ENCODE data around the gene LAMC1. TPM values are rescaled to one million over a fixed set of nuclear protein-coding genes. Genes with fewer than 3 reads are reported as not detected.
A peak's percentile ranks its signal among the peaks of the same experiment; 100 is the strongest.
"Not testable (repeated sequence)": the region's sequence is repeated elsewhere in the genome, so short reads cannot be mapped to it uniquely, and the experiment has no call there.

LAMC1 gene
- total RNA-seq, 2 experiments from 2014 or later: 0.40 TPM; not detected in 1

GRCh38 chr1:183040547-183040971 lies 17.3 kb downstream of the LAMC1 start:
- Mint-ChIP-seq H3K9me3 (ENCODE audit: low read depth) (no peaks in the 10 kb centered on the region), H3K27ac (no peak overlapping the region), H3K4me3 (no peak overlapping the region), H3K4me1 (no peaks in the 10 kb centered on the region), H3K27me3 (peaks cover 65% of the 10 kb centered on the region), H3K36me3 (no peaks in the 10 kb centered on the region)
- no peak for DNase-seq
- ATAC-seq: no peak
- CTCF ChIA-PET: no interaction called here

- Mint-ChIP-seq H3K4me3 (no peak overlapping the region), H3K36me3 (no peaks in the 10 kb centered on the region), H3K9me3 (ENCODE audit: low read depth) (no peaks in the 10 kb centered on the region), H3K27me3 (peaks cover 69% of the 10 kb centered on the region), H3K4me1 (no peaks in the 10 kb centered on the region), H3K27ac (no peak overlapping the region)
- no peak for DNase-seq
- CTCF ChIA-PET: no interaction called here
- ATAC-seq: no peak
Measured at GRCh38 chr1:183043254-183043653, 20.0 kb downstream of the LAMC1 start.

GRCh38 chr1:183043872-183044854 lies 20.9 kb downstream of the LAMC1 start:
- H3K36me3 Mint-ChIP-seq: no peaks in the 10 kb centered on the region
- peaks cover 67% of the 10 kb centered on the region for H3K27me3 Mint-ChIP-seq
- CTCF ChIA-PET: no interaction called here
- ATAC-seq (no peak), DNase-seq (no peak)
- H3K27ac Mint-ChIP-seq: no peak overlapping the region
- H3K4me1 Mint-ChIP-seq: peaks cover 2% of the 10 kb centered on the region
- no peaks in the 10 kb centered on the region for H3K9me3 Mint-ChIP-seq (ENCODE audit: low read depth)
- no peak overlapping the region for H3K4me3 Mint-ChIP-seq

- Mint-ChIP-seq H3K27ac (no peak overlapping the region), H3K36me3 (no peaks in the 10 kb centered on the region), H3K4me3 (no peak overlapping the region), H3K27me3 (peaks cover 63% of the 10 kb centered on the region), H3K9me3 (ENCODE audit: low read depth) (no peaks in the 10 kb centered on the region), H3K4me1 (peaks cover 2% of the 10 kb centered on the region)
- CTCF ChIA-PET: no interaction called here
- no peak for DNase-seq
- no peak for ATAC-seq
Measured at GRCh38 chr1:183044893-183045649, 21.9 kb downstream of the LAMC1 start.

- ATAC-seq (peak; percentile 33), DNase-seq (no peak)
- H3K27me3 Mint-ChIP-seq: peaks cover 50% of the 10 kb centered on the region
- H3K9me3 Mint-ChIP-seq (ENCODE audit: low read depth): no peaks in the 10 kb centered on the region
- H3K27ac Mint-ChIP-seq: no peak overlapping the region
- H3K4me3 Mint-ChIP-seq: no peak overlapping the region
- CTCF ChIA-PET: no interaction called here
- H3K36me3 Mint-ChIP-seq: no peaks in the 10 kb centered on the region
- peaks cover 2% of the 10 kb centered on the region for H3K4me1 Mint-ChIP-seq
Measured at GRCh38 chr1:183048087-183049085, 25.2 kb downstream of the LAMC1 start.

GRCh38 chr1:183051546-183051945 lies 28.3 kb downstream of the LAMC1 start:
- DNase-seq: no peak
- H3K27me3 Mint-ChIP-seq: peaks cover 35% of the 10 kb centered on the region
- no peak overlapping the region for H3K27ac Mint-ChIP-seq
- no peaks in the 10 kb centered on the region for H3K9me3 Mint-ChIP-seq (ENCODE audit: low read depth)
- peaks cover 2% of the 10 kb centered on the region for H3K4me1 Mint-ChIP-seq
- ATAC-seq: no peak
- no peak overlapping the region for H3K4me3 Mint-ChIP-seq
- no peaks in the 10 kb centered on the region for H3K36me3 Mint-ChIP-seq
- CTCF ChIA-PET: no interaction called here

GRCh38 chr1:183052861-183053260 lies 29.6 kb downstream of the LAMC1 start:
- CTCF ChIA-PET: no interaction called here
- Mint-ChIP-seq H3K9me3 (ENCODE audit: low read depth) (no peaks in the 10 kb centered on the region), H3K4me1 (peaks cover 2% of the 10 kb centered on the region), H3K27ac (no peak overlapping the region), H3K27me3 (peaks cover 28% of the 10 kb centered on the region), H3K4me3 (no peak overlapping the region), H3K36me3 (no peaks in the 10 kb centered on the region)
- ATAC-seq (no peak), DNase-seq (no peak)

GRCh38 chr1:183058851-183059502 lies 35.8 kb downstream of the LAMC1 start:
- Mint-ChIP-seq H3K4me3 (no peak overlapping the region), H3K27me3 (peaks cover 3% of the 10 kb centered on the region), H3K36me3 (no peaks in the 10 kb centered on the region), H3K27ac (no peak overlapping the region), H3K9me3 (ENCODE audit: low read depth) (no peaks in the 10 kb centered on the region), H3K4me1 (no peaks in the 10 kb centered on the region)
- CTCF ChIA-PET: no interaction called here
- DNase-seq: no peak
- ATAC-seq: no peak

GRCh38 chr1:183061194-183061593 lies 38.0 kb downstream of the LAMC1 start:
- Mint-ChIP-seq H3K9me3 (ENCODE audit: low read depth) (peaks cover 2% of the 10 kb centered on the region), H3K36me3 (no peaks in the 10 kb centered on the region), H3K27me3 (peaks cover 3% of the 10 kb centered on the region), H3K4me3 (no peak overlapping the region), H3K27ac (no peak overlapping the region), H3K4me1 (no peaks in the 10 kb centered on the region)
- CTCF ChIA-PET: no interaction called here
- ATAC-seq: no peak
- no peak for DNase-seq

GRCh38 chr1:183063349-183063748 lies 40.1 kb downstream of the LAMC1 start:
- H3K4me3 Mint-ChIP-seq: no peak overlapping the region
- ATAC-seq: no peak
- H3K27ac Mint-ChIP-seq: no peak overlapping the region
- peaks cover 2% of the 10 kb centered on the region for H3K9me3 Mint-ChIP-seq (ENCODE audit: low read depth)
- peaks cover 6% of the 10 kb centered on the region for H3K27me3 Mint-ChIP-seq
- no peak for DNase-seq
- CTCF ChIA-PET: no interaction called here
- no peaks in the 10 kb centered on the region for H3K4me1 Mint-ChIP-seq
- no peaks in the 10 kb centered on the region for H3K36me3 Mint-ChIP-seq

GRCh38 chr1:183065168-183065706 lies 42.0 kb downstream of the LAMC1 start:
- ATAC-seq (no peak), DNase-seq (no peak)
- Mint-ChIP-seq H3K36me3 (no peaks in the 10 kb centered on the region), H3K27ac (no peak overlapping the region), H3K4me1 (no peaks in the 10 kb centered on the region), H3K9me3 (ENCODE audit: low read depth) (peaks cover 2% of the 10 kb centered on the region), H3K27me3 (peaks cover 6% of the 10 kb centered on the region), H3K4me3 (no peak overlapping the region)
- CTCF ChIA-PET: no interaction called here

- H3K27ac Mint-ChIP-seq, CTCF ChIA-PET: not testable (repeated sequence)
Measured at GRCh38 chr1:183066432-183066831, 43.2 kb downstream of the LAMC1 start.

More at GRCh38 chr1:183066432-183066831, 43.2 kb downstream of the LAMC1 start:
- H3K27me3 Mint-ChIP-seq: peaks cover 10% of the 10 kb centered on the region
- not testable (repeated sequence) for ATAC-seq; H3K4me1 Mint-ChIP-seq; H3K9me3 Mint-ChIP-seq (ENCODE audit: low read depth); H3K4me3 Mint-ChIP-seq; DNase-seq; H3K36me3 Mint-ChIP-seq

Data from activated CD8-positive, alpha-beta memory T cell treated with anti-CD3 and anti-CD28 coated beads, Interleukin-2, amount 10 ng/mL, durations not matched to agents 7 days and 5 days (primary cell).